Measurements from ENCODE around the gene FBXO2. TPM values are rescaled to one million over a fixed set of nuclear protein-coding genes. Genes with fewer than 3 reads are reported as not detected.

FBXO2 gene
- total RNA-seq, 1 donor from 2014 or later: 64.0 TPM

- Histone ChIP-seq H3K4me3 (ENCODE audit: insufficient read depth, low read depth, low read length) (no peak overlapping the region), H3K36me3 (ENCODE audit: insufficient read depth, low read length) (peaks cover 2% of the 10 kb centered on the region), H3K4me2 (ENCODE audit: low read length) (no peak overlapping the region), H2AFZ (ENCODE audit: low read depth, low read length) (no peak overlapping the region), H3K27ac (ENCODE audit: low read depth, low read length) (no peak overlapping the region), H4K20me1 (ENCODE audit: insufficient read depth, low read length) (peaks cover 11% of the 10 kb centered on the region), H3K27me3 (ENCODE audit: insufficient read depth, low read length) (no peaks in the 10 kb centered on the region), H3K9ac (ENCODE audit: low read length) (no peak overlapping the region), H3K79me2 (ENCODE audit: insufficient read depth, low read length) (no peaks in the 10 kb centered on the region), H3K4me1 (ENCODE audit: insufficient read depth, low read length) (no peaks in the 10 kb centered on the region), H3K9me3 (ENCODE audit: insufficient read depth, low read depth, low read length) (no peaks in the 10 kb centered on the region)
- no peaks in the 10 kb centered on the region for H3K4me1 Mint-ChIP-seq (ENCODE audit: low read depth, unreplicated experiment)
- DNase-seq (ENCODE audit: low read depth) (no peak), FAIRE-seq (no peak)
- H3K9me3 Mint-ChIP-seq (ENCODE audit: unreplicated experiment): no peaks in the 10 kb centered on the region
- no peak for TF ChIP-seq EZH2 (IDR thresholded peaks at IDR 0.05; ENCODE audit: insufficient read depth, low read length)
- no peak for TF ChIP-seq CTCF (IDR thresholded peaks at IDR 0.05; ENCODE audit: insufficient read depth, low read depth, low read length)
- no peaks in the 10 kb centered on the region for H3K27me3 Mint-ChIP-seq (ENCODE audit: low read depth, unreplicated experiment)
- no peak overlapping the region for H3K4me3 Mint-ChIP-seq (ENCODE audit: unreplicated experiment)
- H3K27ac Mint-ChIP-seq (ENCODE audit: unreplicated experiment): no peak overlapping the region
- peaks cover 10% of the 10 kb centered on the region for H3K36me3 Mint-ChIP-seq (ENCODE audit: low read depth, unreplicated experiment)
Measured at GRCh38 chr1:11673089-11673769, 19.0 kb upstream of the FBXO2 start.

GRCh38 chr1:11671544-11672286 lies 17.5 kb upstream of the FBXO2 start:
- no peak overlapping the region for H3K27ac ChIP-seq (ENCODE audit: low read depth, low read length)
- TF ChIP-seq EZH2 (IDR thresholded peaks at IDR 0.05; ENCODE audit: insufficient read depth, low read length): no peak
- TF ChIP-seq CTCF (IDR thresholded peaks at IDR 0.05; ENCODE audit: insufficient read depth, low read depth, low read length): no peak
- no peaks in the 10 kb centered on the region for H3K9me3 ChIP-seq (ENCODE audit: insufficient read depth, low read depth, low read length)
- no peak overlapping the region for H2AFZ ChIP-seq (ENCODE audit: low read depth, low read length)
- no peak overlapping the region for H3K4me2 ChIP-seq (ENCODE audit: low read length)
- peaks cover 2% of the 10 kb centered on the region for H3K36me3 ChIP-seq (ENCODE audit: insufficient read depth, low read length)
- H3K9ac ChIP-seq (ENCODE audit: low read length): no peak overlapping the region
- no peaks in the 10 kb centered on the region for H3K27me3 ChIP-seq (ENCODE audit: insufficient read depth, low read length)
- DNase-seq (ENCODE audit: low read depth) (no peak), FAIRE-seq (no peak)
- H4K20me1 ChIP-seq (ENCODE audit: insufficient read depth, low read length): peaks cover 3% of the 10 kb centered on the region
- no peak overlapping the region for H3K4me3 ChIP-seq (ENCODE audit: insufficient read depth, low read depth, low read length)
- Mint-ChIP-seq H3K4me3 (ENCODE audit: unreplicated experiment) (no peak overlapping the region), H3K9me3 (ENCODE audit: unreplicated experiment) (no peaks in the 10 kb centered on the region), H3K36me3 (ENCODE audit: low read depth, unreplicated experiment) (peaks cover 10% of the 10 kb centered on the region), H3K27ac (ENCODE audit: unreplicated experiment) (no peak overlapping the region), H3K4me1 (ENCODE audit: low read depth, unreplicated experiment) (no peaks in the 10 kb centered on the region), H3K27me3 (ENCODE audit: low read depth, unreplicated experiment) (no peaks in the 10 kb centered on the region)
- H3K79me2 ChIP-seq (ENCODE audit: insufficient read depth, low read length): no peaks in the 10 kb centered on the region
- H3K4me1 ChIP-seq (ENCODE audit: insufficient read depth, low read length): no peaks in the 10 kb centered on the region

- no peak overlapping the region for H3K27ac Mint-ChIP-seq (ENCODE audit: unreplicated experiment)
- no peak overlapping the region for H3K4me3 ChIP-seq (ENCODE audit: insufficient read depth, low read depth, low read length)
- no peak for TF ChIP-seq EZH2 (IDR thresholded peaks at IDR 0.05; ENCODE audit: insufficient read depth, low read length)
- H3K27me3 ChIP-seq (ENCODE audit: insufficient read depth, low read length): no peaks in the 10 kb centered on the region
- H3K4me2 ChIP-seq (ENCODE audit: low read length): no peak overlapping the region
- no peak for FAIRE-seq
- H4K20me1 ChIP-seq (ENCODE audit: insufficient read depth, low read length): peaks cover 3% of the 10 kb centered on the region
- peaks cover 10% of the 10 kb centered on the region for H3K36me3 Mint-ChIP-seq (ENCODE audit: low read depth, unreplicated experiment)
- H3K36me3 ChIP-seq (ENCODE audit: insufficient read depth, low read length): peaks cover 2% of the 10 kb centered on the region
- no peaks in the 10 kb centered on the region for H3K9me3 ChIP-seq (ENCODE audit: insufficient read depth, low read depth, low read length)
- no peaks in the 10 kb centered on the region for H3K4me1 ChIP-seq (ENCODE audit: insufficient read depth, low read length)
- no peaks in the 10 kb centered on the region for H3K4me1 Mint-ChIP-seq (ENCODE audit: low read depth, unreplicated experiment)
- H3K9ac ChIP-seq (ENCODE audit: low read length): no peak overlapping the region
- no peaks in the 10 kb centered on the region for H3K79me2 ChIP-seq (ENCODE audit: insufficient read depth, low read length)
- no peak overlapping the region for H2AFZ ChIP-seq (ENCODE audit: low read depth, low read length)
- DNase-seq (ENCODE audit: low read depth): no peak
- no peak overlapping the region for H3K4me3 Mint-ChIP-seq (ENCODE audit: unreplicated experiment)
- no peak overlapping the region for H3K27ac ChIP-seq (ENCODE audit: low read depth, low read length)
- no peaks in the 10 kb centered on the region for H3K27me3 Mint-ChIP-seq (ENCODE audit: low read depth, unreplicated experiment)
- no peaks in the 10 kb centered on the region for H3K9me3 Mint-ChIP-seq (ENCODE audit: unreplicated experiment)
Measured at GRCh38 chr1:11671205-11671543, 16.9 kb upstream of the FBXO2 start.

Data from astrocyte (in vitro differentiated cells and primary cell).